ENCODE results near the gene RRAGD.

Gene RRAGD

GRCh38 chr6:89375427-89376267 is 36.4 kb downstream of the RRAGD start:
- Histone ChIP-seq H3K9me3 (ENCODE audit: insufficient read depth, low read depth, low read length) (no peaks in the 10 kb centered on the region), H3K27ac (ENCODE audit: low read depth, low read length) (no peak overlapping the region), H3K9ac (ENCODE audit: low read depth, low read length) (no peak overlapping the region; the same call in 1 of the 2 replicates), H3K27me3 (ENCODE audit: insufficient read depth, low read length) (no peaks in the 10 kb centered on the region), H3K4me1 (ENCODE audit: insufficient read depth, low read length) (peaks cover 9% of the 10 kb centered on the region), H3K36me3 (ENCODE audit: insufficient read depth, low read length) (no peaks in the 10 kb centered on the region), H3K4me3 (ENCODE audit: low read length) (no peak overlapping the region)
- 74% methylated on average over 4 of the region's 6 CpGs for WGBS

DNA sequence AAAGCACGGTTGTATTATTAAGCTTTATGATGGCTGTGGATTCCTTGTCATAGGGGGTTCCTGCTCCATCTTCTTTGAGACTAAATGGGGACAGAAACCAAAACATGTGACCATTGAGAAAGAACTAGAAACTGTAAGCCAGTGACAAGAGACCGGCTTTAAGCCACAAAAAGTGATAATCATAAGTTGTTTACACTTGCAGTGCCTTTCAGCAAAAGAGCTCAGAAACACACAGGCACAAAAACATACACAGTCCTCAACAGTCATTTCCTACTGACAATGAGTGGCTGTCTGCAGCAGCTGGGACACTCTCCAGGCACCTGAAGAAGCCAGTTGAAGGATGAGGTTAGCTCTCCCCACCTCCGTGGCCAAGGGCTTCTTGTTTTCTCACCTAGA is 39.6 kb downstream of the RRAGD start:
- H3K36me3 ChIP-seq (ENCODE audit: insufficient read depth, low read length): no peaks in the 10 kb centered on the region
- H3K27ac ChIP-seq (ENCODE audit: low read depth, low read length): no peak overlapping the region
- H3K9ac ChIP-seq (ENCODE audit: low read depth, low read length): no peak overlapping the region
- H3K27me3 ChIP-seq (ENCODE audit: insufficient read depth, low read length): no peaks in the 10 kb centered on the region
- H3K9me3 ChIP-seq (ENCODE audit: insufficient read depth, low read depth, low read length): no peaks in the 10 kb centered on the region
- H3K4me1 ChIP-seq (ENCODE audit: insufficient read depth, low read length): peaks cover 9% of the 10 kb centered on the region
- no peak overlapping the region for H3K4me3 ChIP-seq (ENCODE audit: low read length)
- WGBS: 94% methylated on average over 3 of the region's 3 CpGs

GRCh38 chr6:89371849-89372505 is 40.1 kb downstream of the RRAGD start:
- H3K27ac ChIP-seq (ENCODE audit: low read depth, low read length): no peak overlapping the region
- 39% methylated on average over 8 of the region's 8 CpGs for WGBS

DNA sequence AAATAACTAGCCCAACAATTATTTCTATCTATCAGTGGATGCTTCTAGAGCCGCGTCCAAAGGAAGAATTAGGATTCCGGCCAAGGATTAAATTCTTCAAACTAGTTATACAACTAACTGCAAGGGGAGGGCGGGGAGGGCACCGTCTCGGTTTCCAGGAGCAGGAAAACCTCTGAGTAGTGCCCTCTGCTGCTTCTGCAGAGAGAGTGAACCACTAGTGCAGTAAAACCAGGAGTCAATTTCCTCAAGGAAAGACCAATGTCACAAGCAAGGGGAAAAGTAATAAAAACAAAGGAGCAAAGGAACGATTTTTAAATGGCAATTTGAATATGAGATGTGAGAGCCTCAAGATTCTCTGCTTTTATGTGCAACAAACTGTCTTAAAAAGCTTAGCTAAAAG is 43.1 kb downstream of the RRAGD start:
- Histone ChIP-seq H3K36me3 (ENCODE audit: insufficient read depth, low read length) (no peaks in the 10 kb centered on the region), H3K9ac (ENCODE audit: low read depth, low read length) (no peak overlapping the region), H3K4me1 (ENCODE audit: insufficient read depth, low read length) (no peaks in the 10 kb centered on the region), H3K9me3 (ENCODE audit: insufficient read depth, low read depth, low read length) (no peaks in the 10 kb centered on the region), H3K27ac (ENCODE audit: low read depth, low read length) (no peak overlapping the region), H3K4me3 (ENCODE audit: low read length) (no peak overlapping the region), H3K27me3 (ENCODE audit: insufficient read depth, low read length) (no peaks in the 10 kb centered on the region)
- WGBS: 46% methylated on average over 7 of the region's 7 CpGs

More at GRCh38 chr6:89371849-89372505, 40.1 kb downstream of the RRAGD start:
- Histone ChIP-seq H3K36me3 (ENCODE audit: insufficient read depth, low read length) (no peaks in the 10 kb centered on the region), H3K4me1 (ENCODE audit: insufficient read depth, low read length) (peaks cover 9% of the 10 kb centered on the region), H3K9me3 (ENCODE audit: insufficient read depth, low read depth, low read length) (no peaks in the 10 kb centered on the region), H3K27me3 (ENCODE audit: insufficient read depth, low read length) (no peaks in the 10 kb centered on the region), H3K9ac (ENCODE audit: low read depth, low read length) (no peak overlapping the region), H3K4me3 (ENCODE audit: low read length) (no peak overlapping the region)

GRCh38 chr6:89368107-89368506 is 44.0 kb downstream of the RRAGD start:
- WGBS: 33% methylated on average over 4 of the region's 6 CpGs
- Histone ChIP-seq H3K9me3 (ENCODE audit: insufficient read depth, low read depth, low read length) (no peaks in the 10 kb centered on the region), H3K36me3 (ENCODE audit: insufficient read depth, low read length) (no peaks in the 10 kb centered on the region), H3K27ac (ENCODE audit: low read depth, low read length) (no peak overlapping the region), H3K9ac (ENCODE audit: low read depth, low read length) (no peak overlapping the region), H3K4me1 (ENCODE audit: insufficient read depth, low read length) (no peaks in the 10 kb centered on the region), H3K27me3 (ENCODE audit: insufficient read depth, low read length) (no peaks in the 10 kb centered on the region), H3K4me3 (ENCODE audit: low read length) (no peak overlapping the region)

- H3K9me3 ChIP-seq (ENCODE audit: insufficient read depth, low read depth, low read length): no peaks in the 10 kb centered on the region
- no peaks in the 10 kb centered on the region for H3K36me3 ChIP-seq (ENCODE audit: insufficient read depth, low read length)
- H3K27me3 ChIP-seq (ENCODE audit: insufficient read depth, low read length): no peaks in the 10 kb centered on the region
- H3K27ac ChIP-seq (ENCODE audit: low read depth, low read length): no peak overlapping the region
- no peak overlapping the region for H3K9ac ChIP-seq (ENCODE audit: low read depth, low read length)
- H3K4me1 ChIP-seq (ENCODE audit: insufficient read depth, low read length): peaks cover 2% of the 10 kb centered on the region; the same call in 1 of the 2 replicates
- H3K4me3 ChIP-seq (ENCODE audit: low read length): no peak overlapping the region
These were observed 47.5 kb downstream of the RRAGD start for GRCh38 chr6:89364586-89364985.

- Histone ChIP-seq H3K9me3 (ENCODE audit: insufficient read depth, low read depth, low read length) (no peaks in the 10 kb centered on the region), H3K36me3 (ENCODE audit: insufficient read depth, low read length) (no peaks in the 10 kb centered on the region), H3K27ac (ENCODE audit: low read depth, low read length) (no peak overlapping the region), H3K4me1 (ENCODE audit: insufficient read depth, low read length) (peaks cover 5% of the 10 kb centered on the region; the same call in 1 of the 2 replicates), H3K4me3 (ENCODE audit: low read length) (no peak overlapping the region), H3K27me3 (ENCODE audit: insufficient read depth, low read length) (no peaks in the 10 kb centered on the region), H3K9ac (ENCODE audit: low read depth, low read length) (no peak overlapping the region)
- WGBS: 100% methylated on average over 1 of the region's 2 CpGs
These were observed 50.9 kb downstream of the RRAGD start for GRCh38 chr6:89361171-89361570.

GRCh38 chr6:89360415-89360999 is 51.6 kb downstream of the RRAGD start:
- Histone ChIP-seq H3K27me3 (ENCODE audit: insufficient read depth, low read length) (no peaks in the 10 kb centered on the region), H3K9ac (ENCODE audit: low read depth, low read length) (no peak overlapping the region), H3K27ac (ENCODE audit: low read depth, low read length) (no peak overlapping the region), H3K36me3 (ENCODE audit: insufficient read depth, low read length) (no peaks in the 10 kb centered on the region), H3K4me3 (ENCODE audit: low read length) (no peak overlapping the region), H3K9me3 (ENCODE audit: insufficient read depth, low read depth, low read length) (no peaks in the 10 kb centered on the region), H3K4me1 (ENCODE audit: insufficient read depth, low read length) (peaks cover 5% of the 10 kb centered on the region; the same call in 1 of the 2 replicates)
- WGBS: 96% methylated on average over 2 of the region's 2 CpGs

- Histone ChIP-seq H3K27ac (ENCODE audit: low read depth, low read length) (no peak overlapping the region), H3K4me3 (ENCODE audit: low read length) (no peak overlapping the region), H3K36me3 (ENCODE audit: insufficient read depth, low read length) (no peaks in the 10 kb centered on the region), H3K27me3 (ENCODE audit: insufficient read depth, low read length) (no peaks in the 10 kb centered on the region), H3K9me3 (ENCODE audit: insufficient read depth, low read depth, low read length) (no peaks in the 10 kb centered on the region), H3K9ac (ENCODE audit: low read depth, low read length) (no peak overlapping the region), H3K4me1 (ENCODE audit: insufficient read depth, low read length) (peaks cover 5% of the 10 kb centered on the region; the same call in 1 of the 2 replicates)
- 9% methylated on average over 1 of the region's 1 CpG for WGBS
These were observed 52.5 kb downstream of the RRAGD start for GRCh38 chr6:89359561-89359960.

GRCh38 chr6:89357390-89357789 is 54.7 kb downstream of the RRAGD start:
- 91% methylated on average over 3 of the region's 3 CpGs for WGBS
- H3K9ac ChIP-seq (ENCODE audit: low read depth, low read length): no peak overlapping the region
- no peak overlapping the region for H3K4me3 ChIP-seq (ENCODE audit: low read length)
- no peak overlapping the region for H3K27ac ChIP-seq (ENCODE audit: low read depth, low read length)
- H3K27me3 ChIP-seq (ENCODE audit: insufficient read depth, low read length): peaks cover 13% of the 10 kb centered on the region
- H3K36me3 ChIP-seq (ENCODE audit: insufficient read depth, low read length): no peaks in the 10 kb centered on the region
- no peaks in the 10 kb centered on the region for H3K9me3 ChIP-seq (ENCODE audit: insufficient read depth, low read depth, low read length)
- H3K4me1 ChIP-seq (ENCODE audit: insufficient read depth, low read length): peaks cover 5% of the 10 kb centered on the region; the same call in 1 of the 2 replicates

GRCh38 chr6:89356642-89357170 is 55.4 kb downstream of the RRAGD start:
- H3K4me1 ChIP-seq (ENCODE audit: insufficient read depth, low read length): peaks cover 5% of the 10 kb centered on the region; the same call in 1 of the 2 replicates
- no peaks in the 10 kb centered on the region for H3K36me3 ChIP-seq (ENCODE audit: insufficient read depth, low read length)
- no CpG with 5 or more reads among the region's 1 CpG for WGBS
- no peaks in the 10 kb centered on the region for H3K9me3 ChIP-seq (ENCODE audit: insufficient read depth, low read depth, low read length)
- H3K27me3 ChIP-seq (ENCODE audit: insufficient read depth, low read length): peaks cover 19% of the 10 kb centered on the region
- no peak overlapping the region for H3K4me3 ChIP-seq (ENCODE audit: low read length)
- no peak overlapping the region for H3K9ac ChIP-seq (ENCODE audit: low read depth, low read length)
- no peak overlapping the region for H3K27ac ChIP-seq (ENCODE audit: low read depth, low read length)
